Left renal cortex interstitium (tissue), 4 donors: Measurements from ENCODE around the gene NUDT14. TPM values are rescaled to one million over a fixed set of nuclear protein-coding genes. Genes with fewer than 3 reads are reported as not detected.

Experiments
- DNase-seq, 4 donors: peaks; one replicate each; pipeline ENCODE4 v3.0.0-alpha.2; 2013; ENCODE audit warnings: low read depth in 4 of 4, low spot score in 2 of 4, missing footprints in 1 of 4
- polyA plus RNA-seq, 4 donors: library from polyadenylated mRNA; unstranded; fragments of 120-200 nt; gene quantifications; one replicate each; pipeline ENCODE4 v1.2.1, GENCODE V29; 2013; ENCODE audit not compliant: insufficient read length in 4 of 4

NUDT14 gene
- polyA plus RNA-seq, 4 donors, result 21.5 to 42.8 (median 34.5) TPM

GRCh38 chr14:105161964-105162668, 19.0 kb downstream of the NUDT14 start:
- DNase-seq, result no peak

GRCh38 chr14:105161309-105161708, 19.8 kb downstream of the NUDT14 start:
- DNase-seq, result no peak

GRCh38 chr14:105160776-105161175, 20.3 kb downstream of the NUDT14 start:
- DNase-seq, result no peak

GRCh38 chr14:105159344-105159743, 21.8 kb downstream of the NUDT14 start:
- no peak for DNase-seq

- DNase-seq, result no peak
Measured at GRCh38 chr14:105158794-105159193, 22.3 kb downstream of the NUDT14 start.

GRCh38 chr14:105157872-105158271, 23.2 kb downstream of the NUDT14 start:
- no peak for DNase-seq

GRCh38 chr14:105156414-105157375, 24.4 kb downstream of the NUDT14 start:
- DNase-seq, result no peak

- no peak for DNase-seq
Measured at GRCh38 chr14:105155681-105156413, 25.3 kb downstream of the NUDT14 start.

GRCh38 chr14:105155071-105155651, 26.0 kb downstream of the NUDT14 start:
- DNase-seq, result no peak

GRCh38 chr14:105154476-105154871, 26.6 kb downstream of the NUDT14 start:
- DNase-seq, result no peak

GRCh38 chr14:105153739-105154475, 27.2 kb downstream of the NUDT14 start:
- DNase-seq, result no peak

- no peak for DNase-seq
Measured at GRCh38 chr14:105153331-105153731, 27.8 kb downstream of the NUDT14 start.

GRCh38 chr14:105152794-105153241, 28.3 kb downstream of the NUDT14 start:
- DNase-seq, result no peak

GRCh38 chr14:105151838-105152793, 29.0 kb downstream of the NUDT14 start:
- no peak for DNase-seq

- DNase-seq, result no peak
Measured at GRCh38 chr14:105151084-105151837, 29.9 kb downstream of the NUDT14 start.

GRCh38 chr14:105150368-105151083, 30.6 kb downstream of the NUDT14 start:
- DNase-seq, result no peak

- DNase-seq, result no peak
Measured at GRCh38 chr14:105150026-105150367, 31.1 kb downstream of the NUDT14 start.
